ENCODE results near the gene OSBP2.
A peak's percentile ranks its signal among the peaks of the same experiment; 100 is the strongest.
"Not testable (repeated sequence)": the region's sequence is repeated elsewhere in the genome, so short reads cannot be mapped to it uniquely, and the experiment has no call there.

OSBP2 gene

DNA sequence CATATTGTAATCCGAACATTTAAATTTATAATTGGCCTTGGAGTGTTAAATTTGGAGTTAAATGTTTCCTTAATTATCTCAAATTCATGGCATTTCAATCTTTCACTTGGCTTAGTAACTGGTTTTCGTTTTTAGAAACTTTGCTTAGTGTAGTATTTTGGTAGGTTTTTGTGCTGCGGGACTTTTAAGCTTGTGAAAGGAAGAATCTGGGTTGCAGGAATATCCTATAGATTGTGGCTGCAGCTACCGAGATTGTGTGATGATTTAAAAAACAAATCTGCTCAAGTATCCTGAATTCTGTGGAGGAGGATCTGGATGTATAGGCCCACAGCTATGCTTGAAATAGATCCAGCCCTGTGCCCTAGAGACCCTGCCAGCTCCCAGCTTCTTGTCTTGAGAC is 27.1 kb downstream of the OSBP2 start:
- no peak for DNase-seq

DNA sequence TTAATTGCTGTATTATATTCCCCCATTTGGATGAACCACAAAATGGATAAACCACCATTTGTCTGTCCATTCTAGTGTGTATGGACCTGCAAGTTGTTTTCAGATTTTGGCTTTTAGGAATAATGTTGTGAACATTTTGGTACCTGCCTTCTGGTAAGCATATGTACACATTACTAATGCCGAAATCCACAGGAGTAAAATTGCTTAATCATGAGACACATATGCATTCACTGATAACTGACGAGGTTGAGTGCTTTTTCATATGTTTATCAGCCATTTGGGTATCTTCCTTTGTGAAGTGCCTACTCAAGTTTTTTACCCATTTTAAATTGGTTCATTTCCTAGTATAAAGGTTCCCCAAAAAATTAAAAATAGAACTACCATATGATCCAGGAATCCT is 34.2 kb downstream of the OSBP2 start:
- DNase-seq, result no peak

GRCh38 chr22:30731658-30732057 is 37.0 kb downstream of the OSBP2 start:
- DNase-seq, result no peak

- DNase-seq, result no peak
Observed at GRCh38 chr22:30732426-30732825, 37.8 kb downstream of the OSBP2 start.

DNA sequence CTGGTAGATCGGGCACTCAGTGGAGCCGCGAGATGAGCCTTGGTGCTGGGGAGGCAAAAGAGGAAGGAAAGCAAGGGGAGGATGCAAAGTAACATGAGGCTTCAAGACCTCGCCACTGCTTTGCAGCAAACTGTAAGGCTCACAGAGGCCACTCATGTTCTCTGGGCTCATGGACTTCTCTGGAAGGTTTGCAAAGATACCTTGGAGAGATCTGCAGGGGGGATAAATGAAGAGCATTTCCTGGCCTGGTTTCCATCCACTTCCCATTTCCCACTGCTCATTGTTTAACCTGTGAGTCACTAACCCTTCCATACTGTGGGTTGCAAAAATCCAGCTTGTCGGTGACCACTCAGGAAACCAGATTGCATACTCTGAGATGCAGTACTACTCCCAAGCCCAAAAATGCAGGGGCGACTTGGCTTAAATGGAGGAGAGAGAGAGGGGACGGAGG is 38.5 kb downstream of the OSBP2 start:
- no peak for DNase-seq

DNA sequence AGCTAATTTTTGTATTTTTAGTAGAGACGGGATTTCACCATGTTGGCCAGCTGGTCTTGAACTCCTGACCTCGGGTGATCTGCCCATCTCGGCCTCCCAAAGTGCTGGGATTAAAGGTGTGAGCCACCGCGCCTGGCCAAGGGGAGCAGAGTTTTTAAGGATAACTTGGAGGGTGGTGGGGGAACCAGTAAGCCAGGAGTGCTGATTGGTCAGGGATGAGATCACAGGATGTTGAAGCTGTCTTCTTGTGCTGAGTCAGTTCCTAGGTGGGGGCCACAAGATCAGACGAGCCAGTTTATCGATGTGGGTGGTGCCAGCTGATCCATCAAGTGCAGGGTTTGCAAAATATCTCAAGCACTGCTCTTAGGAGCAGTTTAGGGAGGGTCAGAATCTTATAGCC is 45.3 kb downstream of the OSBP2 start:
- not testable (repeated sequence) for DNase-seq

GRCh38 chr22:30740511-30740910 is 45.8 kb downstream of the OSBP2 start:
- not testable (repeated sequence) for DNase-seq

DNA sequence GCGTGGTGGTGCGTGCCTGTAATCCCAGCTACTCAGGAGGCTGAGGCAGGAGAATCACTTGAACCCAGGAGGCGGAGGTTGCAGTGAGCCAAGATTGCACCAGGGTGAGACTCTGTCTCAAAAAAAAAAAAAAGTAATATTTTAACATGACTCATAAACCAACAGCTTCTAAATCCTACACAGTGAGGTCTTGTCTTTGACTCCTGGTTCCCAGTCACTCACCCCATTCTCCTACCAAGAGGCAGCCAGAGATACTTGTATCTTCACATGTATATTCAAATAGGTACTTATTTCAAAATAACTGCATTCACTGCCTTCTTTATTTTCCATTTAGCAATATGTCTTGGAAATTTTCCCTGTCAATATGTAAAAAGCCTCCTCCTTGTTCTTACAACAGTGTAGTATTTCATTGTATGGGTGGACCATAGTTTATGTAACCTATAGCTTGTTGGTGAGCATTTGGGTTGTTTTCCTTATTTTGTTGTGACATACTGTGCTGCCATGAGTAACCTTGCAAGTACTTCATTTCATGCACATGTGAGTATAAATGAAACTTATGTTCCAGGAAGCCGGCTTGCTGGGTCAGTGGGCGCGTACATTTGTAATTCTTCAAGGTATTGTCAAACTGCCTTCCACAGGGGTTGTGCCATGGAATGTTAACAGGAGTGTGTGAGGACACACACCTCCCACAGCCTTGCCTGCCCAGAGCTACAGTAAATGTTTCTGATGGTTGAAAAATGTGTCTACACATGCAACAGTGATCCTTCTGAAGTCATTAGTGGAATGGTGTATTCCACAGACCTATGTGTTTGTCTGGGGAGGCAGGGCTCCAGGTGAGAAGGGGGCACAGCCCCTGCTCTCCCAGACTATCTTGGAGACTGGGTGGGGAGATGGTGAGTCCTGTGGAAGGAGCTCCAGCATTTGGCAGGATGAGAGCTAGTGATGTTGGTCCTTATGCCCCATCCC is 47.9 kb downstream of the OSBP2 start:
- DNase-seq, result no peak

DNA sequence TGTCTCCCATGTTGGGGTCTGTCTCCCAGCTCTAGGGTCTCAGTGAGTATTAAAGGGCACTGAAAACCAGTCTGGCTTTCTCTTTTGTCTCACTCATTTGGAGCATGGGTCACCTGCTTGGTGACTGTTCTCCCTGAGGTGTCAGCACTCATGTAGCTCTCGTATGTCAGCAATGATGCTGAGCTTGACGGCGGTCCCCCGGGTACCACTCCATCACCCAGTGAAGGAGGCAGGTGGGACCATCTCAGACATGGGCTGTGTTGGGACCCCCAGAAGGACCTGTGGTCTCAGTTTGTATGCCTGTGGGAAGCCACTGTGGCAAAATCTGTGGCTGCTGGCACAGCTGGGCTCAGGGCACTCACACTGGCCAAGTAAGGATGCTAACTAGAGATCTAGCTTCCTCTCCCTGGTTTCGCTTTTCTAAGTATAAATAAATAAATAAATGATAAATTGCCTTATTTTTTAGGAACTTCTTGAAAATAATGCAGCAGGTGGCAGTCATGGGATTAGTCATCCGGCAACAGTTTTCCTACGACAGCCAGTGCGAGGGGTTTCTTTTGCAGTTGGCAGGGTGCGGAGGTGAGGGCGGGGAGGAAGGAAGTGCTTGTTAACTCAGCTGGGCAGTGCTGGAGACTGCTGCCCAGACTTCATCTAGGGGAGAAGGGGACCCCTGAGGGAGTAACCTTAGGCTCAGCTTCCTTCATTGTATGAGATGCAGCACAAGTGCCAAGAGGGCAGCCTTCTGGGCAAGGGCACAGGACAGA is 48.8 kb downstream of the OSBP2 start:
- DNase-seq, result no peak

GRCh38 chr22:30744224-30744623 is 49.5 kb downstream of the OSBP2 start:
- DNase-seq, result no peak

GRCh38 chr22:30747493-30747892 is 52.8 kb downstream of the OSBP2 start:
- DNase-seq, result no peak

- no peak for DNase-seq
Observed at GRCh38 chr22:30749272-30749671, 54.6 kb downstream of the OSBP2 start.

GRCh38 chr22:30749849-30750248 is 55.2 kb downstream of the OSBP2 start:
- no peak for DNase-seq

DNA sequence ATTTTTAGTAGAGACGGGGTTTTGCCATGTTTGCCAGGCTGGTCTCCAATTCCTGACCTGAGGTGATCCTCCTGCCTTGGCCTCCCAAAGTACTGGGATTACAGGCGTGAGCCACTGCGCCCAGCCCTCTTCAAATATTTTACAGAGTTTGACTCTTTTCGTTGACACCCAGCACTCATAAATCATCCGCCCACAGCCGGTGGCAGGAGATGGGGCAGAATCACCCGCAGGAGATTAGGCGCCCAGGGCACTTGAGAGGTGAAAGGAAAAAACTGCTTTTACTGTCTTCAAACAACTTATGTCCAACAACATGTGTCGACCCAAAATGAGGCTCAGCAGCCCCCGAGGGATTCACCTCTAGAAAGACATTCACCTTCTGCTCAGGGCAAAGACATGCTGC is 56.9 kb downstream of the OSBP2 start:
- DNase-seq, result no peak

- no peak for DNase-seq
Observed at GRCh38 chr22:30752771-30753170, 58.1 kb downstream of the OSBP2 start.

DNA sequence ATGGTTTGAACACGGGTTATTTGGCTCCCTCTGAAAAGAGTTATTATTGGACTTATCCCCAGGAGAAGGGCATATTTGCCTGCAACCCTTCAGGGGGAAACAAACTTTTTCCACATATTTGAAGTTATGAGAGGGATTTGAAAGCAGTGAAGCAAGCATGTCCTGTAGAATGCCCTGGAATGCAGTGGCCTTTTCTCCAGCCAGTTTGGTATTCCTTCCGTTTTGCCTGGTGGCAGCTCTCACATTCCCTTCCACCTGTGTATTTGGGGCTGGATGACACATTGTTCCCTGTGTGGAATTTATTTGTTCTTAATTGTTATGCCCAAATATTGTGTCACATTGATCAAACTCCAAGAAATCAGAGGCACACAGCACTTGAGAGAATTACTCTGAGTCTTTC is 59.0 kb downstream of the OSBP2 start:
- no peak for DNase-seq

- DNase-seq, result no peak
Observed at GRCh38 chr22:30754521-30754920, 59.8 kb downstream of the OSBP2 start.

- DNase-seq, result no peak
Observed at GRCh38 chr22:30754971-30755758, 60.5 kb downstream of the OSBP2 start.

DNA sequence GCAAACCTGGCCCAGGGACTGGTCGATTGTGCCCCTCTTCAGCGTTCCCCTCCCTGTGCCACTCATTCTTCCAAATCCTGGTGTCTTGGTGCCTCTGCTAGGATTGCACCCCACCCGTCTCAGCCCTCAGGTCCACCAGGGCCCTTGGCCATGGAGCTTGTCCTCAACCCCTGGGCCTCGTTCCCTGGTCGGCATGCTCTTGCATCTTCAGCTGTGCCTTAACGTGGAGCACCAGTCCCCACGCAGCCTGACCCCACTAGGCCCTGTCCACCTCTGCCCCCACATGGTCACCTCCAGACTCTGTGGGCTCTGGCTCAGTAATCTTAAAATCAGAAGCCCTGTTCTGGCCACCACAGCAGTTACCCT is 61.1 kb downstream of the OSBP2 start:
- no peak for DNase-seq

GRCh38 chr22:30763815-30764673 is 69.4 kb downstream of the OSBP2 start:
- peak; percentile 4 for DNase-seq

DNA sequence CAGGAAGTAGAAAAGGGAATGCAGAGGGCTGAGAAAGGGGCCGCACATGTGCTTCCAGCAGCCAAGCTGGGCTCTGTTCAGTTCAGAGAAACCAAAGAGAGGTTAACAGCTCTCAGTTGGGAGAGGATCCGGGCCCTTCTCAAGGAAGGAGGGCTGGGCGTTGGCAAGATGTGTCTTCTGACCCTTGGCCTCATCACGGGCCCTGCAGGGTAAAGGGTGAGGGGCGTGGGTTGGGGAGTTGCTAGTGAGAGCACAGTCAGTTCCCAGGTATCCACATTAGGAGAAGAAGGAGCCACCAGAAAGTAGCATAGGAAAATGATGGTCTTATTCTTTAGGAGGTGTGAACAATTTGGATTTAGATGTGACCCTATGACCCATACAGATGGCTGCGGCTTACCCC is 73.0 kb downstream of the OSBP2 start:
- no peak for DNase-seq

GRCh38 chr22:30770716-30771115 is 76.0 kb downstream of the OSBP2 start:
- DNase-seq, result no peak
